Hepatocyte (in vitro differentiated cells): ENCODE data around the gene NSUN6. TPM values are rescaled to one million over a fixed set of nuclear protein-coding genes. Genes with fewer than 3 reads are reported as not detected.

Experiments used
- DNase-seq: peaks from one replicate; pipeline ENCODE4 v3.0.0-alpha.2; 2016; ENCODE audit warnings: low spot score
- H2AFZ ChIP-seq: fragments of 200-600 bp; sonication (generic); 2 replicates; pipeline ENCODE4 v1.6.0; 2016; ENCODE audit warnings: antibody characterized with exemption, mild to moderate bottlenecking
- H3K27ac ChIP-seq: fragments of 200-600 bp; sonication (generic); 2 replicates; pipeline ENCODE4 v1.5.1; 2016; ENCODE audit warnings: mild to moderate bottlenecking
- H3K27me3 ChIP-seq: fragments of 200-600 bp; sonication (generic); 2 replicates; pipeline ENCODE4 v1.6.1; 2016
- H3K36me3 ChIP-seq: fragments of 200-600 bp; sonication (generic); replicated peaks from 2 replicates; pipeline ENCODE4 v1.5.1; 2016; ENCODE audit warnings: low read depth; ENCODE audit not compliant: insufficient read depth
- H3K4me1 ChIP-seq: fragments of 200-600 bp; sonication (generic); 2 replicates; pipeline ENCODE4 v1.5.1; 2016; ENCODE audit warnings: mild to moderate bottlenecking, moderate library complexity; ENCODE audit not compliant: insufficient read depth
- H3K4me2 ChIP-seq: fragments of 200-600 bp; sonication (generic); 2 replicates; pipeline ENCODE4 v1.6.0; 2016
- H3K4me3 ChIP-seq: fragments of 200-600 bp; sonication (generic); 2 replicates; pipeline ENCODE4 v1.5.1; 2016; ENCODE audit warnings: mild to moderate bottlenecking
- H3K79me2 ChIP-seq: fragments of 200-600 bp; sonication (generic); 2 replicates; pipeline ENCODE4 v1.6.0; 2017; ENCODE audit warnings: mild to moderate bottlenecking
- H3K9me2 ChIP-seq: fragments of 200-600 bp; sonication (generic); replicated peaks from 2 replicates; pipeline ENCODE4 v1.6.0; 2017; ENCODE audit warnings: mild to moderate bottlenecking; ENCODE audit not compliant: insufficient read depth
- H3K9me3 ChIP-seq: fragments of 200-600 bp; sonication (generic); 2 replicates; pipeline ENCODE4 v1.5.1; 2016; ENCODE audit warnings: low read depth, mild to moderate bottlenecking
- H4K20me1 ChIP-seq: fragments of 200-600 bp; sonication (generic); 2 replicates; pipeline ENCODE4 v1.6.0; 2016; ENCODE audit warnings: mild to moderate bottlenecking; ENCODE audit not compliant: insufficient read depth, poor library complexity, severe bottlenecking
- EZH2 ChIP-seq: fragments of 200-600 bp; sonication (generic); IDR thresholded peaks from 2 replicates; pipeline ENCODE4 v1.6.1; 2016; ENCODE audit warnings: antibody characterized with exemption, mild to moderate bottlenecking, borderline replicate concordance
- EZH2phosphoT487 ChIP-seq: fragments of 200-600 bp; sonication (generic); IDR thresholded peaks from one replicate; pipeline ENCODE4 v1.6.1; 2018; ENCODE audit warnings: antibody characterized with exemption, mild to moderate bottlenecking, low read depth, moderate library complexity; ENCODE audit not compliant: unreplicated experiment, severe bottlenecking
- WGBS: methylation state at CpG from one replicate; pipeline ENCODE4 v1.1.6; 2016; ENCODE audit warnings: low lambda C conversion rate; ENCODE audit errors: missing lambda C conversion rate; 5-methylcytosine and 5-hydroxymethylcytosine counted together
- polyA plus RNA-seq: library from polyadenylated mRNA; unstranded; fragments of >200 nt; fragmentation: Nextera tagmentation; extraction: Ambion mirVana; gene quantifications from 2 replicates; pipeline ENCODE4 v1.2.1, GENCODE V29; 2016
- total RNA-seq: library from RNA; depleted of rRNA; stranded (reverse); fragments of >200 nt; gene quantifications from 2 replicates; pipeline ENCODE4 v1.2.3, GENCODE V29; 2014
- TF ChIP-seq, protein P1 (sequence below): fragments of 200-600 bp; sonication (generic); IDR thresholded peaks from 2 replicates; pipeline ENCODE4 v1.5.1; 2016; ENCODE audit warnings: antibody characterized with exemption, mild to moderate bottlenecking; ENCODE audit not compliant: poor library complexity

The NSUN6 gene
- total and polyA plus RNA-seq, 2 experiments from 2014 or later = 12.2 to 14.6 TPM

DNA sequence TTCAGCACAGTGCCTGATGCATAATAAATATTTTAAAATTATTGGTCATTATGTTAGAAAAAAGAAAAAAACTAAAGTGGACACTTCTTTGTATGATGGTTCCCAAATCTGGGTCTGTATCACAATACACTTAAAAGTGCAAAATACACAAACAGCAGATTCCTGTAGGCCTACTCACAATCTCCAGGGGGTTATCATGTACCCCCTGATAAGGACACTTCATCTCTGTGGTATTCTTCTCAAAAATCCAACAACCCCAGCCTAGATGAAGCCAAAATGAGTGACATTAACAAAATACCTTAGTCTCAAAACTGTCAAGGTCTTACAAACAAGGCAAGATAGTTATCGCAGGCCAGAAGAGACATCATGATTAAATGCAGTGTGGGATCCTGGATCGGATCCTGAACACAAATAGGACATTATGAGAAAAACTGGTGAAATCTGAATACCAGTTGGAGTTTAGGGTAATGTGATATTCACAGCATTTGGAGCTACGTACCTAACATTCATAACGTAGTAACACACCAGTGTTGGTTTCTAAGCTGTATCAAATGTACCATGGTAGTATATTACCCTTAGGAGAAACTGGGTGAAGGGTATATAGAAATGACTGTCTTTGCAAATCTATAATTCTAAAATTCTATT lies 45.2 kb downstream of the NSUN6 start:
- H3K4me3 ChIP-seq = no peak overlapping the region
- no peaks in the 10 kb centered on the region for H3K79me2 ChIP-seq
- no peaks in the 10 kb centered on the region for H3K9me2 ChIP-seq
- no peak overlapping the region for H2AFZ ChIP-seq
- no peak overlapping the region for H3K27ac ChIP-seq
- H3K27me3 ChIP-seq = no peaks in the 10 kb centered on the region
- H3K4me1 ChIP-seq = peaks cover 6% of the 10 kb centered on the region
- 81% methylated on average over 4 of the region's 4 CpGs for WGBS
- no peak for TF ChIP-seq EZH2phosphoT487
- TF ChIP-seq EZH2 = no peak
- TF ChIP-seq, protein P1, sequence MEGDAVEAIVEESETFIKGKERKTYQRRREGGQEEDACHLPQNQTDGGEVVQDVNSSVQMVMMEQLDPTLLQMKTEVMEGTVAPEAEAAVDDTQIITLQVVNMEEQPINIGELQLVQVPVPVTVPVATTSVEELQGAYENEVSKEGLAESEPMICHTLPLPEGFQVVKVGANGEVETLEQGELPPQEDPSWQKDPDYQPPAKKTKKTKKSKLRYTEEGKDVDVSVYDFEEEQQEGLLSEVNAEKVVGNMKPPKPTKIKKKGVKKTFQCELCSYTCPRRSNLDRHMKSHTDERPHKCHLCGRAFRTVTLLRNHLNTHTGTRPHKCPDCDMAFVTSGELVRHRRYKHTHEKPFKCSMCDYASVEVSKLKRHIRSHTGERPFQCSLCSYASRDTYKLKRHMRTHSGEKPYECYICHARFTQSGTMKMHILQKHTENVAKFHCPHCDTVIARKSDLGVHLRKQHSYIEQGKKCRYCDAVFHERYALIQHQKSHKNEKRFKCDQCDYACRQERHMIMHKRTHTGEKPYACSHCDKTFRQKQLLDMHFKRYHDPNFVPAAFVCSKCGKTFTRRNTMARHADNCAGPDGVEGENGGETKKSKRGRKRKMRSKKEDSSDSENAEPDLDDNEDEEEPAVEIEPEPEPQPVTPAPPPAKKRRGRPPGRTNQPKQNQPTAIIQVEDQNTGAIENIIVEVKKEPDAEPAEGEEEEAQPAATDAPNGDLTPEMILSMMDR = no peak
- no peaks in the 10 kb centered on the region for H4K20me1 ChIP-seq
- no peaks in the 10 kb centered on the region for H3K36me3 ChIP-seq
- no peaks in the 10 kb centered on the region for H3K9me3 ChIP-seq
- no peak for DNase-seq
- H3K4me2 ChIP-seq = no peak overlapping the region

DNA sequence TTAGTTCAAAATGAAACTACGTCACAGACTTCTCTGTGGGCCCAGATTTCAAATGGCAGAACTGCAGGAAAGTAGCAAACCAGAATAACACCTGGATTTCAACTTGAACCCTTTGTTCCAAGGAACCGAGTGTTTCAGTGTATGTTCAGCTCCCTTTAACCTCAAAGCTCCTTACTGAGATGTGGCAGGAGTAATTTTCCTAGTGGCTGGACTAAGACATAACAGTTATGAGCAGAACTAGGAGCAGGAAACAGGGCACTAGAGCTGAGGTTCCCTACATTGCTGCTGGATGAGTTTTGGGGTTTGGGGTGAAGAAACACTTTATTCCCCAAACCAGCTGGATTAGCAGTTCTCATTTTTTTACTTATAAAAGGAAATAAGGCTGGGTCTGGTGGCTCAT lies 50.1 kb downstream of the NSUN6 start:
- no peaks in the 10 kb centered on the region for H3K9me3 ChIP-seq
- no peak for DNase-seq
- TF ChIP-seq EZH2 (no peak), EZH2phosphoT487 (no peak)
- TF ChIP-seq, protein P1 = no peak
- no peaks in the 10 kb centered on the region for H3K36me3 ChIP-seq
- H3K4me2 ChIP-seq = no peak overlapping the region
- H2AFZ ChIP-seq = no peak overlapping the region
- H3K27me3 ChIP-seq = no peaks in the 10 kb centered on the region
- no peak overlapping the region for H3K27ac ChIP-seq
- WGBS = 92% methylated on average over 2 of the region's 2 CpGs
- H3K4me3 ChIP-seq = no peak overlapping the region
- no peaks in the 10 kb centered on the region for H3K4me1 ChIP-seq
- no peaks in the 10 kb centered on the region for H3K9me2 ChIP-seq
- no peaks in the 10 kb centered on the region for H4K20me1 ChIP-seq
- H3K79me2 ChIP-seq = no peaks in the 10 kb centered on the region

DNA sequence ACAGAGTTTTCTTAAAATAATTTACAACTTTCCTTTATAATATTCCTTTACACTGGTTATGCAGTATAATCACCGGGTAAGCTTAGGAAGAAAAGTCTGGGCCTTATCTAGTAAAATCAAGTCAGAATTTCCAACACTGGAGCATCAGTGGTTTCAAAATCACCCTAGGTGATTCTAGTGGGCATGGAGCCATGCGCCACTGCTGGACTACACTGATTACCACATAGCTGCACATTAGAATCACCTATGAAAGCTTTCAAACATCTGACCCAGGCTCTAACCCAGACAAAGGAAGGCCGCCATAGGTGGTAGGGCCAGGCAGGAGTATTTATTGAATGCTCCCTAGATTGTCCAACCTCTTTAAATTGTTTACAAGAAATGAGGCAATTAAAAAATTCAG lies 52.0 kb downstream of the NSUN6 start:
- Histone ChIP-seq H3K27me3 (no peaks in the 10 kb centered on the region), H4K20me1 (no peaks in the 10 kb centered on the region), H2AFZ (no peak overlapping the region), H3K4me1 (no peaks in the 10 kb centered on the region), H3K36me3 (no peaks in the 10 kb centered on the region), H3K9me2 (no peaks in the 10 kb centered on the region), H3K79me2 (no peaks in the 10 kb centered on the region), H3K4me3 (no peak overlapping the region), H3K27ac (no peak overlapping the region), H3K4me2 (no peak overlapping the region), H3K9me3 (no peaks in the 10 kb centered on the region)
- TF ChIP-seq EZH2 (no peak), EZH2phosphoT487 (no peak)
- TF ChIP-seq, protein P1 = no peak
- WGBS = 95% methylated on average over 3 of the region's 3 CpGs
- no peak for DNase-seq
